Gastrocnemius medialis (tissue), 4 donors: Measurements from ENCODE around the gene VEGFA.

ENCODE experiments used
- CTCF ChIP-seq, 5 experiments: fragments of 450-650 bp in 3 of 5; fragments of 200-600 bp in 2 of 5; sonication (generic) in 2 of 5; IDR thresholded peaks in 4 of 5; conservative IDR thresholded peaks in 1 of 5; 1 replicate in 4 of 5; 2 replicates in 1 of 5; pipeline ENCODE4 v1.5.1; 2016 to 2019; ENCODE audit warnings: antibody characterized with exemption in 5 of 5, mild to moderate bottlenecking in 3 of 5, moderate library complexity in 3 of 5
- POLR2A ChIP-seq, 2 donors: fragments of 450-650 bp; IDR thresholded peaks; one replicate each; pipeline ENCODE4 v1.6.1; 2017; ENCODE audit warnings: antibody characterized with exemption in 2 of 2, mild to moderate bottlenecking in 2 of 2, moderate library complexity in 2 of 2

GRCh38 chr6:43805699-43806042 lies 35.7 kb downstream of the VEGFA start:
- no peak for TF ChIP-seq CTCF (IDR thresholded peaks at IDR 0.05 in 4 of 5, conservative IDR thresholded peaks at IDR 0.05 in 1 of 5)
- TF ChIP-seq POLR2A (IDR thresholded peaks at IDR 0.05) = no peak
